GM12875 (cell line): ENCODE results near the gene TTC17.
"Not testable (repeated sequence)": the region's sequence is repeated elsewhere in the genome, so short reads cannot be mapped to it uniquely, and the experiment has no call there.

Experiments
- H3K4me3 ChIP-seq: one replicate; pipeline ENCODE4 v1.5.1; 2011; ENCODE audit warnings: low read depth, low read length, control low read depth
- CTCF ChIP-seq: IDR thresholded peaks from 2 replicates; pipeline ENCODE4 v1.5.1; 2011; ENCODE audit warnings: low read depth, mild to moderate bottlenecking, control low read depth, inconsistent platforms, low read length, moderate library complexity, borderline replicate concordance; ENCODE audit not compliant: insufficient read depth

The TTC17 gene

DNA sequence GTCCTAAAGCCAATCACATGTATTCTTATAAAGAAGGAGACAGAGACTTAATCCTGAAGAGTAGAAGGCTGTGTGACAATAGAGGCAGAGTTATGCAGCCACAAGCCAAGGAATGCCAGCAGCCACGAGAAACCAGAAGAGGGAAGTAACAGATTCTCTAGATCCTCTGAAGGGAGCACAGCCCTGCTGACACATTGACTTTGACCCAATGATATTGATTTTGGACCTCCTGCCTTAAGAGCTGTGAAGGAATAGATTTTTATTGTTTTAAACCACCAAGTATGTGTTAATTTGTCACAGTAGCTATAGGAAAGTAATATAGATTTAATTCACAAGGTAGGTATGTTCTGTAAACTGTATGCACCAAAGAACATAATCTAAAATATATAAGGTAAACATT, 103.6 kb downstream of the TTC17 start:
- TF ChIP-seq CTCF, result no peak
- no peak overlapping the region for H3K4me3 ChIP-seq

GRCh38 chr11:43467958-43468357, 109.2 kb downstream of the TTC17 start:
- no peak overlapping the region for H3K4me3 ChIP-seq
- no peak for TF ChIP-seq CTCF

GRCh38 chr11:43477491-43477890, 118.8 kb downstream of the TTC17 start:
- H3K4me3 ChIP-seq, result not testable (repeated sequence)

- no peak for TF ChIP-seq CTCF
- H3K4me3 ChIP-seq, result no peak overlapping the region
These were observed 127.4 kb downstream of the TTC17 start for GRCh38 chr11:43486141-43486540.

GRCh38 chr11:43489869-43490465, 131.2 kb downstream of the TTC17 start:
- TF ChIP-seq CTCF, result no peak
- no peak overlapping the region for H3K4me3 ChIP-seq

DNA sequence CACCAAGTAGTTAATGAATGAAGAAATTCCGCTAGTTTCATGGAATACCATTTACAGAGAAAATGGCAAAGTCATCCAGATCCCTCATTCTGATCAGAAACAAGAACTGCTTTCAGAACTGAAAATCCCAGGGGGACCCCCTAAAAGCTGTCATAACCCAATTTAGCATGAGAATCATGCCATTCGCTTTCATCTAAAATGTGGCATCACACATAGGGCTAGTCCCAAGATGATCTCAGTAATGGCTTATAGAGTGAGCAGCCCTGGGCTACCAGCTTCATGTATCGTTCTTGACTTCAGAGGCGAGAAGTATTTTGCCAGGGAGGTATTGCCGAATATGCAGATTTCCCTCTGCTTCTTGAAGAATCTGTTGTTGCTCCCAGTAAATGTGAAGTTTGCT, 134.0 kb downstream of the TTC17 start:
- no peak for TF ChIP-seq CTCF
- H3K4me3 ChIP-seq, result no peak overlapping the region

DNA sequence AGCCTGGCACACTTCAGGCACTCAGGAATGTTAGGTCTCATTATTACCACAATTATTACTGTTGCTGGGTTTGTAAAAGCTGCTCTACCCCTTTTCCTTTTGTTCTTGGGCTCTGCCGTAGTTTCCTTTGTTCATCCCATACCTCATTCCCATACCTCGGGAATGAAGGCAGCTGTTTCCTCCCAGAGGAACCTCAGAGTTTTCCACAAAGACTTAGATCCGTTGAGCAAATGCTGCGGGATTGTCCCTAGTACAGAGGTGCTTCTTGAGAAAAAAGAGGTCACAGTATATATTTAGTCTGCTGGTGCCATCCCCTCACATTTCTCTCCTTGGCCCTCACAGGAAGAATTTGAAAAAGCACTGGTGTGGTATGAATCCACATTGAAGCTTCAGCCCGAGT, 134.7 kb downstream of the TTC17 start:
- TF ChIP-seq CTCF, result no peak
- H3K4me3 ChIP-seq, result no peak overlapping the region

DNA sequence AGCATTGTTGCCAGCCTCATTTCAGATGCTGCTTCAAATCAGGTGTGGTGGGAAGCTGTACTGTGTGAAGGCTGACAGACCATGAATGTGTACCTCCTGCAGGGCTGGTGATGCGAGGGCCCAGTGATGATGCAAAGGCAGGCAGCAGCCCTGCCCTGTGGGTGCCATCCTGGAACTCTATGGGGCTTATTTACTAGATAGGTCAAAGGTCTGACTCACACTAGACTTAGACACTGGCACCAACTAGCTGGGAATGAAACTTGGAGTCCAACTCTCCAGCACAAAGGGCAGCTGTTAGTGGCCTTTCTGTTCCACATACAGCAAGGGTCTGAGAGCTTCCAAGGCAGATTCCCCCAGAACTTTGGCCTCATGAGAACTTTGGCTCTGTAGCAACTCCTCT, 138.4 kb downstream of the TTC17 start:
- TF ChIP-seq CTCF, result no peak
- H3K4me3 ChIP-seq, result no peak overlapping the region
